HEK293 (cell line): ENCODE data around the gene ITGB5.

Source experiments
- CTCF ChIA-PET: fragments of 350-600 bp; formaldehyde crosslinking; extraction: SDS; loops from one replicate; lab custom pipeline; 2021; ENCODE audit warnings: antibody characterized with exemption; lab: Yijun Ruan, JAX
- POLR2A ChIA-PET: fragments of 300-600 bp; formaldehyde crosslinking; extraction: SDS; loops from one replicate; lab custom pipeline; 2020; ENCODE audit warnings: antibody characterized with exemption, inconsistent platforms; lab: Yijun Ruan, JAX
- H3K27ac ChIP-seq: fragments of 200-500 bp; sonication (Bioruptor generic); 2 replicates; pipeline ENCODE4 v1.5.1; 2014; ENCODE audit warnings: low read depth, low read length, control low read depth, inconsistent platforms; ENCODE audit errors: extremely low read depth
- H3K36me3 ChIP-seq, 2 experiments: fragments of 200-500 bp in 1 of 2; sonication (Bioruptor generic) in 1 of 2; 1 replicate in 1 of 2; 2 replicates in 1 of 2; pipeline ENCODE4 v1.5.1; 2014 to 2017; ENCODE audit warnings: inconsistent platforms in 2 of 2, low read length in 2 of 2; ENCODE audit not compliant: control insufficient read depth in 2 of 2, insufficient read depth in 1 of 2
- H3K4me1 ChIP-seq: fragments of 200-500 bp; sonication (Bioruptor generic); 2 replicates; pipeline ENCODE4 v1.5.1; 2014; ENCODE audit warnings: mild to moderate bottlenecking, low read length, inconsistent platforms; ENCODE audit not compliant: control insufficient read depth, insufficient read depth
- H3K4me3 ChIP-seq: 2 replicates; pipeline ENCODE4 v1.5.1; 2011; ENCODE audit warnings: low read depth, mild to moderate bottlenecking, control low read depth, low read length, moderate library complexity
- H3K9me3 ChIP-seq: fragments of 200-500 bp; sonication (Bioruptor generic); 2 replicates; pipeline ENCODE4 v1.5.1; 2014; ENCODE audit warnings: low read depth, low read length, inconsistent platforms; ENCODE audit not compliant: control insufficient read depth, insufficient read depth
- HOXA7 ChIP-seq: sonication (generic); formaldehyde crosslinking; IDR thresholded peaks from 2 replicates; pipeline ENCODE4 v1.8.1; 2022; ENCODE audit warnings: missing genetic modification reagents, borderline replicate concordance
- OVOL3 ChIP-seq: fragments of 450-650 bp; formaldehyde crosslinking; IDR thresholded peaks from 2 replicates; pipeline ENCODE4 v1.5.1; 2016; ENCODE audit warnings: missing biosample characterization, missing genetic modification characterization
- SCRT2 ChIP-seq: fragments of 450-650 bp; formaldehyde crosslinking; IDR thresholded peaks from 2 replicates; pipeline ENCODE4 v1.5.1; 2016; ENCODE audit warnings: missing biosample characterization, missing genetic modification characterization
- SETDB1 ChIP-seq: IDR thresholded peaks from one replicate; pipeline ENCODE4 v1.6.1; 2017; ENCODE audit warnings: mild to moderate bottlenecking, low read length, moderate library complexity, mixed read lengths; ENCODE audit not compliant: insufficient read length
- ZBTB44 ChIP-seq: fragments of 450-650 bp; IDR thresholded peaks from 2 replicates; pipeline ENCODE4 v1.5.1; 2018; ENCODE audit warnings: missing biosample characterization, mild to moderate bottlenecking, missing genetic modification characterization
- ZNF121 ChIP-seq: fragments of 450-650 bp; formaldehyde crosslinking; IDR thresholded peaks from 2 replicates; pipeline ENCODE4 v1.5.1; 2016; ENCODE audit warnings: missing biosample characterization, missing genetic modification characterization
- ZNF155 ChIP-seq: fragments of 450-650 bp; formaldehyde crosslinking; IDR thresholded peaks from 2 replicates; pipeline ENCODE4 v1.5.1; 2016; ENCODE audit warnings: missing biosample characterization, missing genetic modification characterization
- ZNF157 ChIP-seq: fragments of 450-650 bp; formaldehyde crosslinking; IDR thresholded peaks from 2 replicates; pipeline ENCODE4 v1.5.1; 2016; ENCODE audit warnings: missing biosample characterization, missing genetic modification characterization
- ZNF280D ChIP-seq: fragments of 450-650 bp; formaldehyde crosslinking; IDR thresholded peaks from 2 replicates; pipeline ENCODE4 v1.5.1; 2016; ENCODE audit warnings: missing biosample characterization, missing genetic modification characterization
- ZNF600 ChIP-seq: fragments of 450-650 bp; formaldehyde crosslinking; IDR thresholded peaks from 2 replicates; pipeline ENCODE4 v1.5.1; 2016; ENCODE audit warnings: missing biosample characterization, missing genetic modification characterization
- ZNF621 ChIP-seq: fragments of 450-650 bp; formaldehyde crosslinking; IDR thresholded peaks from 2 replicates; pipeline ENCODE4 v1.5.1; 2017; ENCODE audit warnings: missing biosample characterization, missing genetic modification characterization
- ZNF629 ChIP-seq: fragments of 450-650 bp; formaldehyde crosslinking; IDR thresholded peaks from 2 replicates; pipeline ENCODE4 v1.5.1; 2017; ENCODE audit warnings: missing biosample characterization, missing genetic modification characterization
- ZNF654 ChIP-seq: fragments of 450-650 bp; formaldehyde crosslinking; IDR thresholded peaks from 2 replicates; pipeline ENCODE4 v1.5.1; 2016; ENCODE audit warnings: low read depth, missing biosample characterization, missing genetic modification characterization
- ZNF660 ChIP-seq: fragments of 450-650 bp; IDR thresholded peaks from 2 replicates; pipeline ENCODE4 v1.5.1; 2018; ENCODE audit warnings: missing biosample characterization, mild to moderate bottlenecking, missing genetic modification characterization
- ZNF76 ChIP-seq: fragments of 450-650 bp; formaldehyde crosslinking; IDR thresholded peaks from 2 replicates; pipeline ENCODE4; 2016; ENCODE audit warnings: low read depth, missing biosample characterization, missing genetic modification characterization, borderline replicate concordance
- TF ChIP-seq, protein P1 (sequence below): fragments of 450-650 bp; formaldehyde crosslinking; IDR thresholded peaks from 2 replicates; pipeline ENCODE4 v1.5.1; 2016; ENCODE audit warnings: missing biosample characterization, missing genetic modification characterization
- TF ChIP-seq, protein P2 (sequence below): fragments of 450-650 bp; formaldehyde crosslinking; IDR thresholded peaks from 2 replicates; pipeline ENCODE4 v1.5.1; 2016; ENCODE audit warnings: missing biosample characterization, missing genetic modification characterization
- TF ChIP-seq, protein P3 (sequence below): fragments of 450-650 bp; formaldehyde crosslinking; IDR thresholded peaks from 2 replicates; pipeline ENCODE4 v1.5.1; 2016; ENCODE audit warnings: missing biosample characterization, missing genetic modification characterization
- TF ChIP-seq, protein P4 (sequence below): fragments of 450-650 bp; formaldehyde crosslinking; IDR thresholded peaks from 2 replicates; pipeline ENCODE4 v1.5.1; 2016; ENCODE audit warnings: missing biosample characterization, missing genetic modification characterization

ITGB5 gene

GRCh38 chr3:124761935-124762660, 125.1 kb downstream of the ITGB5 start:
- POLR2A ChIA-PET: interaction anchor here (1.8 kb wide), 1 partner anchor 142 kb away, joined by 5 read pairs; no protein-coding TSS in a partner anchor

DNA sequence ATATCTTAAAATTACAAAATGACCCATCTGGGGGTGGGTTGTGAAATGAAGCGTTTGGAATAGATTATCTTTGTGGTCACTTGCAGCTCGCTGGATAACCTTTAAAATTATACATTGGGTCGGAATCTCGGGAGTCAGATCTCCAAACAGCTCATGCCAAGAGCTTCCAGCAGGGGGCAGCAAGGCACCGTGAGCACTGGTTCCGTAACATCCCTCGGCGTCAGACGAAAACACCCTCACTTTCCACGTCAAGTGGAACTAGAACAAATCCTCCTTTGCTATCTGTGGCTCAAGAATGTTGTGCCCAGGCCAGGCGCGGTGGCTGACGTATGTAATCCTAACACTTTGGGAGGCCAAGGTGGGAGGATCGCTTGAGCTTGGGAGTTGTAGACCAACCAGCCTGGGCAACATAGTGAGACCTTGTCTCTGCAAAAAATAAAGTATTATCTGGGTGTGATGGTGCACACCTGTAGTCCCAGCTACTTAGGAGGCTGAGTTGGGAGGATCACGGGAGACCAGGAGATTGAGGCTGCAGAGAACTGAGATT, 125.8 kb downstream of the ITGB5 start:
- H3K9me3 ChIP-seq: no peaks in the 10 kb centered on the region
- H3K4me1 ChIP-seq: no peaks in the 10 kb centered on the region
- CTCF ChIA-PET: interaction anchor here (0.5 to 10.8 kb wide), 33 partner anchors 10 to 829 kb away, joined by 3 to 201 read pairs (median 3); partner anchors contain the start of gene ITGB5
- no peak overlapping the region for H3K27ac ChIP-seq
- H3K36me3 ChIP-seq: peaks cover 0 to 32% of the 10 kb centered on the region in 2 experiments; a peak in 1 of 3 replicates
- POLR2A ChIA-PET: interaction anchor here (0.6 to 1.8 kb wide), 4 partner anchors 10 to 1319 kb away, joined by 3 to 5 read pairs (median 4); no protein-coding TSS in a partner anchor
- H3K4me3 ChIP-seq: no peak overlapping the region
- TF ChIP-seq ZNF121 (tag by site-specific recombination) (peak; percentile 71), HOXA7 (CRISPR knock-in tag) (no peak), ZNF76 (tag by site-specific recombination) (no peak), ZNF280D (tag by site-specific recombination) (no peak), ZNF660 (tag by site-specific recombination) (0 out of 2 replicates have a peak, but pooled peaks have one; percentile 27), ZBTB44 (tag by site-specific recombination) (no peak), ZNF654 (tag by site-specific recombination) (peak; percentile 78), SETDB1 (no peak), ZNF155 (tag by site-specific recombination) (no peak), SCRT2 (peak; percentile 48), ZNF600 (peak; percentile 89), ZNF621 (tag by site-specific recombination) (no peak), ZNF629 (peak; percentile 61; the same call in 1 of the 2 replicates)
- TF ChIP-seq, protein P1, sequence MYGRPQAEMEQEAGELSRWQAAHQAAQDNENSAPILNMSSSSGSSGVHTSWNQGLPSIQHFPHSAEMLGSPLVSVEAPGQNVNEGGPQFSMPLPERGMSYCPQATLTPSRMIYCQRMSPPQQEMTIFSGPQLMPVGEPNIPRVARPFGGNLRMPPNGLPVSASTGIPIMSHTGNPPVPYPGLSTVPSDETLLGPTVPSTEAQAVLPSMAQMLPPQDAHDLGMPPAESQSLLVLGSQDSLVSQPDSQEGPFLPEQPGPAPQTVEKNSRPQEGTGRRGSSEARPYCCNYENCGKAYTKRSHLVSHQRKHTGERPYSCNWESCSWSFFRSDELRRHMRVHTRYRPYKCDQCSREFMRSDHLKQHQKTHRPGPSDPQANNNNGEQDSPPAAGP (tag by site-specific recombination): 0 out of 2 replicates have a peak, but pooled peaks have one; percentile 19
- TF ChIP-seq, protein P2, sequence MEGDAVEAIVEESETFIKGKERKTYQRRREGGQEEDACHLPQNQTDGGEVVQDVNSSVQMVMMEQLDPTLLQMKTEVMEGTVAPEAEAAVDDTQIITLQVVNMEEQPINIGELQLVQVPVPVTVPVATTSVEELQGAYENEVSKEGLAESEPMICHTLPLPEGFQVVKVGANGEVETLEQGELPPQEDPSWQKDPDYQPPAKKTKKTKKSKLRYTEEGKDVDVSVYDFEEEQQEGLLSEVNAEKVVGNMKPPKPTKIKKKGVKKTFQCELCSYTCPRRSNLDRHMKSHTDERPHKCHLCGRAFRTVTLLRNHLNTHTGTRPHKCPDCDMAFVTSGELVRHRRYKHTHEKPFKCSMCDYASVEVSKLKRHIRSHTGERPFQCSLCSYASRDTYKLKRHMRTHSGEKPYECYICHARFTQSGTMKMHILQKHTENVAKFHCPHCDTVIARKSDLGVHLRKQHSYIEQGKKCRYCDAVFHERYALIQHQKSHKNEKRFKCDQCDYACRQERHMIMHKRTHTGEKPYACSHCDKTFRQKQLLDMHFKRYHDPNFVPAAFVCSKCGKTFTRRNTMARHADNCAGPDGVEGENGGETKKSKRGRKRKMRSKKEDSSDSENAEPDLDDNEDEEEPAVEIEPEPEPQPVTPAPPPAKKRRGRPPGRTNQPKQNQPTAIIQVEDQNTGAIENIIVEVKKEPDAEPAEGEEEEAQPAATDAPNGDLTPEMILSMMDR (tag by site-specific recombination): peak; percentile 75
- TF ChIP-seq, protein P3, sequence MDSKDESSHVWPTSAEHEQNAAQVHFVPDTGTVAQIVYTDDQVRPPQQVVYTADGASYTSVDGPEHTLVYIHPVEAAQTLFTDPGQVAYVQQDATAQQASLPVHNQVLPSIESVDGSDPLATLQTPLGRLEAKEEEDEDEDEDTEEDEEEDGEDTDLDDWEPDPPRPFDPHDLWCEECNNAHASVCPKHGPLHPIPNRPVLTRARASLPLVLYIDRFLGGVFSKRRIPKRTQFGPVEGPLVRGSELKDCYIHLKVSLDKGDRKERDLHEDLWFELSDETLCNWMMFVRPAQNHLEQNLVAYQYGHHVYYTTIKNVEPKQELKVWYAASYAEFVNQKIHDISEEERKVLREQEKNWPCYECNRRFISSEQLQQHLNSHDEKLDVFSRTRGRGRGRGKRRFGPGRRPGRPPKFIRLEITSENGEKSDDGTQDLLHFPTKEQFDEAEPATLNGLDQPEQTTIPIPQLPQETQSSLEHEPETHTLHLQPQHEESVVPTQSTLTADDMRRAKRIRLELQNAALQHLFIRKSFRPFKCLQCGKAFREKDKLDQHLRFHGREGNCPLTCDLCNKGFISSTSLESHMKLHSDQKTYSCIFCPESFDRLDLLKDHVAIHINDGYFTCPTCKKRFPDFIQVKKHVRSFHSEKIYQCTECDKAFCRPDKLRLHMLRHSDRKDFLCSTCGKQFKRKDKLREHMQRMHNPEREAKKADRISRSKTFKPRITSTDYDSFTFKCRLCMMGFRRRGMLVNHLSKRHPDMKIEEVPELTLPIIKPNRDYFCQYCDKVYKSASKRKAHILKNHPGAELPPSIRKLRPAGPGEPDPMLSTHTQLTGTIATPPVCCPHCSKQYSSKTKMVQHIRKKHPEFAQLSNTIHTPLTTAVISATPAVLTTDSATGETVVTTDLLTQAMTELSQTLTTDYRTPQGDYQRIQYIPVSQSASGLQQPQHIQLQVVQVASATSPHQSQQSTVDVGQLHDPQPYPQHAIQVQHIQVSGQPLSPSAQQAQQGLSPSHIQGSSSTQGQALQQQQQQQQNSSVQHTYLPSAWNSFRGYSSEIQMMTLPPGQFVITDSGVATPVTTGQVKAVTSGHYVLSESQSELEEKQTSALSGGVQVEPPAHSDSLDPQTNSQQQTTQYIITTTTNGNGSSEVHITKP (tag by site-specific recombination): peak; percentile 19; the same call in 1 of the 2 replicates

More at GRCh38 chr3:124761935-124762660, 125.1 kb downstream of the ITGB5 start:
- TF ChIP-seq OVOL3 (tag by site-specific recombination): no peak
- TF ChIP-seq ZNF76 (tag by site-specific recombination): no peak
- TF ChIP-seq, protein P4, sequence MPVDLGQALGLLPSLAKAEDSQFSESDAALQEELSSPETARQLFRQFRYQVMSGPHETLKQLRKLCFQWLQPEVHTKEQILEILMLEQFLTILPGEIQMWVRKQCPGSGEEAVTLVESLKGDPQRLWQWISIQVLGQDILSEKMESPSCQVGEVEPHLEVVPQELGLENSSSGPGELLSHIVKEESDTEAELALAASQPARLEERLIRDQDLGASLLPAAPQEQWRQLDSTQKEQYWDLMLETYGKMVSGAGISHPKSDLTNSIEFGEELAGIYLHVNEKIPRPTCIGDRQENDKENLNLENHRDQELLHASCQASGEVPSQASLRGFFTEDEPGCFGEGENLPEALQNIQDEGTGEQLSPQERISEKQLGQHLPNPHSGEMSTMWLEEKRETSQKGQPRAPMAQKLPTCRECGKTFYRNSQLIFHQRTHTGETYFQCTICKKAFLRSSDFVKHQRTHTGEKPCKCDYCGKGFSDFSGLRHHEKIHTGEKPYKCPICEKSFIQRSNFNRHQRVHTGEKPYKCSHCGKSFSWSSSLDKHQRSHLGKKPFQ (tag by site-specific recombination): no peak
- no peak for TF ChIP-seq SCRT2
- TF ChIP-seq ZNF157 (tag by site-specific recombination): no peak
- TF ChIP-seq, all 188 proteins: peak for 0
- H3K4me1 ChIP-seq: no peaks in the 10 kb centered on the region
- H3K36me3 ChIP-seq: peaks cover 0 to 38% of the 10 kb centered on the region in 2 experiments; a peak in 1 of 3 replicates
- CTCF ChIA-PET: interaction anchor here (0.6 to 10.8 kb wide), 21 partner anchors 9 to 828 kb away, joined by 3 to 201 read pairs (median 4); partner anchors contain the start of gene ITGB5
- H3K4me3 ChIP-seq: no peak overlapping the region
- H3K27ac ChIP-seq: no peak overlapping the region
- no peaks in the 10 kb centered on the region for H3K9me3 ChIP-seq
